Testis (tissue), 3 donors: ENCODE data around the gene MMP7. TPM values are rescaled to one million over a fixed set of nuclear protein-coding genes. Genes with fewer than 3 reads are reported as not detected.

ENCODE experiments used
- DNase-seq: peaks from one replicate; pipeline ENCODE4 v3.0.0-alpha.2; 2019
- H3K27ac ChIP-seq, 2 donors: fragments of 200-600 bp; sonication (generic); one replicate each; pipeline ENCODE4 v1.5.1; 2019
- H3K27me3 ChIP-seq: fragments of 200-600 bp; sonication (generic); one replicate; pipeline ENCODE4 v1.5.1; 2019
- H3K36me3 ChIP-seq: fragments of 200-600 bp; sonication (generic); one replicate; pipeline ENCODE4 v1.5.1; 2017; ENCODE audit warnings: low read depth; ENCODE audit errors: missing control alignments
- H3K4me1 ChIP-seq: fragments of 200-600 bp; sonication (generic); one replicate; pipeline ENCODE4 v1.5.1; 2019
- H3K4me3 ChIP-seq, 2 donors: fragments of 200-600 bp; sonication (generic); one replicate each; pipeline ENCODE4 v1.5.1; 2017 to 2019
- H3K9me3 ChIP-seq: fragments of 200-600 bp; sonication (generic); one replicate; pipeline ENCODE4 v1.5.1; 2017
- CTCF ChIP-seq, 3 experiments: fragments of 450-650 bp in 2 of 3; fragments of 200-600 bp in 1 of 3; sonication (generic) in 1 of 3; IDR thresholded peaks; one replicate each; pipeline ENCODE4 v1.5.1; 2016 to 2019; ENCODE audit warnings: antibody characterized with exemption in 3 of 3, mild to moderate bottlenecking in 2 of 3, moderate library complexity in 1 of 3
- POLR2A ChIP-seq: fragments of 450-650 bp; IDR thresholded peaks from one replicate; pipeline ENCODE4 v1.6.1; 2017; ENCODE audit warnings: antibody characterized with exemption, mild to moderate bottlenecking, moderate library complexity
- WGBS, 2 donors: methylation state at CpG; one replicate each; pipeline ENCODE4 v1.1.5; 2018; 5-methylcytosine and 5-hydroxymethylcytosine counted together
- intact Hi-C: fragments of 100-400 bp; cut with DNase I; formaldehyde crosslinking; loops from one replicate; pipeline ENCODE4 v1.15.1; 2023; ENCODE audit warnings: low total_unique reads
- polyA plus RNA-seq: library from polyadenylated mRNA; stranded (reverse); fragments of 350-450 nt; fragmentation: Illumina TruSeq; extraction: RNeasy Lipid Tissue Mini Kit (QIAGEN cat#74804); gene quantifications from one replicate; pipeline ENCODE4 v1.2.3, GENCODE V29; 2014; ENCODE audit warnings: low read depth, low replicate concordance; ENCODE audit not compliant: insufficient read depth
- total RNA-seq, 2 donors: library from RNA; depleted of rRNA; stranded (reverse); fragments of >200 nt; gene quantifications; one replicate each; pipeline ENCODE4 v1.2.3, GENCODE V29; 2016

Gene MMP7
- total and polyA plus RNA-seq, 3 donors from 2014 or later: 0.63 to 6.2 TPM; not detected in 1

DNA sequence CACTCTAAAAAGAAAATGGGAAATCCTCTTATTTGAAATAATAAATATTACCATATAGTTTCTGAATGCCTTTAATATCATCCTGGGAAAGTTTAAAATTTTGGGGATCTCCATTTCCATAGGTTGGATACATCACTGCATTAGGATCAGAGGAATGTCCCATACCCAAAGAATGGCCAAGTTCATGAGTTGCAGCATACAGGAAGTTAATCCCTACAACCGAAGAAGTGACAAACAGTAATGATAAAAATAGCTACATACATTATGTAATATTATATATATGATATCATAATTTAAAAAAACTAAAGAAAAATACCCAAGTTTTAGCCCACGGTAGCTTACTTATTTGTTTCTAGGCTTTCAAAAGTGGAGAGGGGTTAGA, 7.4 kb downstream of the MMP7 start:
- H3K27me3 ChIP-seq: no peaks in the 10 kb centered on the region
- H3K27ac ChIP-seq: no peak overlapping the region
- no peaks in the 10 kb centered on the region for H3K4me1 ChIP-seq
- no peaks in the 10 kb centered on the region for H3K36me3 ChIP-seq
- DNase-seq: no peak
- H3K4me3 ChIP-seq: no peak overlapping the region
- intact Hi-C loops: no loop called here
- WGBS, 2 donors: 68 to 77% methylated on average over 2 of the region's 2 CpGs
- TF ChIP-seq CTCF (IDR thresholded peaks at IDR 0.05): no peak
- TF ChIP-seq POLR2A: no peak
- H3K9me3 ChIP-seq: no peaks in the 10 kb centered on the region

- Histone ChIP-seq H3K27ac (no peak overlapping the region), H3K4me1 (no peaks in the 10 kb centered on the region), H3K4me3 (no peak overlapping the region), H3K36me3 (no peaks in the 10 kb centered on the region), H3K27me3 (no peaks in the 10 kb centered on the region), H3K9me3 (no peaks in the 10 kb centered on the region)
- no peak for TF ChIP-seq CTCF (IDR thresholded peaks at IDR 0.05)
- TF ChIP-seq POLR2A: no peak
- intact Hi-C loops: no loop called here
- no peak for DNase-seq
- WGBS, 2 donors: 45 to 51% methylated on average over 5 of the region's 5 CpGs
Observed at GRCh38 chr11:102522312-102523188, 8.0 kb downstream of the MMP7 start.

DNA sequence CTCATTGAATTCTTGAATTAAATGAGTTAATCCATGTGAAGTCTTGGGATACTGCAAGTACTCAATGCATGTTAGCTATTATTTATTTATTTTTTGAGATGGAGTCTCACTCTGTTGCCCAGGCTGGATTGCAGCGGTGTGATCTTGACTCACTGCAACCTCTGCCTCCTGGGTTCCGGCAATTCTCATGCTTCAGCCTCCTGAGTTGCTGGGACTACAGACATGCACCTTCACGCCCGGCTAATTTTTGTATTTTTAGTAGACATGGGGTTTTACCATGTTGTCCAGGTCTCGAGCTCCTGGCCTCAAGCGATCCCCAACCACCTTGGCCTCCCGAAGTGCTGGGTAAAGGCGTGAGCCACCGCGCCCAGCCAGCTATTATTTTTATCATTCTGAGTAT, 9.4 kb downstream of the MMP7 start:
- intact Hi-C loops: no loop called here
- Histone ChIP-seq H3K9me3 (no peaks in the 10 kb centered on the region), H3K27me3 (no peaks in the 10 kb centered on the region), H3K4me1 (no peaks in the 10 kb centered on the region), H3K27ac (no peak overlapping the region), H3K36me3 (no peaks in the 10 kb centered on the region), H3K4me3 (no peak overlapping the region)
- DNase-seq: no peak
- WGBS, 2 donors: 94 to 98% methylated on average over 10 of the region's 10 CpGs
- TF ChIP-seq POLR2A (no peak), CTCF (IDR thresholded peaks at IDR 0.05) (no peak)

GRCh38 chr11:102520514-102520913, 10.0 kb downstream of the MMP7 start:
- H3K9me3 ChIP-seq: no peaks in the 10 kb centered on the region
- no peak overlapping the region for H3K4me3 ChIP-seq
- DNase-seq: no peak
- no peaks in the 10 kb centered on the region for H3K4me1 ChIP-seq
- H3K27ac ChIP-seq: no peak overlapping the region
- TF ChIP-seq CTCF (IDR thresholded peaks at IDR 0.05) (no peak), POLR2A (no peak)
- no peaks in the 10 kb centered on the region for H3K36me3 ChIP-seq
- H3K27me3 ChIP-seq: no peaks in the 10 kb centered on the region
- intact Hi-C loops: no loop called here
